Large intestine (tissue), 3 donors: ENCODE results near the gene MDM1. TPM values are rescaled to one million over a fixed set of nuclear protein-coding genes. Genes with fewer than 3 reads are reported as not detected.

Experiments used
- DNase-seq, 2 donors: peaks; one replicate each; pipeline versions ENCODE4 v3.0.0 to v3.0.0-alpha.2; 2013
- H3K27ac ChIP-seq: one replicate; pipeline ENCODE4 v1.5.1; 2013; ENCODE audit warnings: low read length
- H3K27me3 ChIP-seq: 2 replicates; pipeline ENCODE4 v1.6.1; 2013; ENCODE audit warnings: low read length; ENCODE audit not compliant: control insufficient read depth, insufficient read depth
- H3K36me3 ChIP-seq: 2 replicates; pipeline ENCODE4 v1.6.1; 2013; ENCODE audit warnings: low read length; ENCODE audit not compliant: control insufficient read depth, insufficient read depth
- H3K4me1 ChIP-seq: one replicate; pipeline ENCODE4 v1.6.1; 2013; ENCODE audit warnings: low read length; ENCODE audit not compliant: control insufficient read depth, insufficient read depth
- H3K4me3 ChIP-seq: one replicate; pipeline ENCODE4 v1.5.1; 2013; ENCODE audit warnings: low read length
- H3K9me3 ChIP-seq: one replicate; pipeline ENCODE4 v1.6.1; 2013; ENCODE audit warnings: mild to moderate bottlenecking, low read depth, low read length, moderate library complexity; ENCODE audit not compliant: control insufficient read depth
- WGBS: methylation state at CpG from one replicate; pipeline ENCODE4 v1.1.5; 2013; ENCODE audit warnings: low lambda C conversion rate; ENCODE audit not compliant: insufficient coverage; 5-methylcytosine and 5-hydroxymethylcytosine counted together
- polyA plus RNA-seq: library from polyadenylated mRNA; unstranded; fragments of 120-200 nt; gene quantifications from one replicate; pipeline ENCODE4 v1.2.1, GENCODE V29; 2013

The MDM1 gene
- polyA plus RNA-seq, 1 donor, result 20.0 TPM

DNA sequence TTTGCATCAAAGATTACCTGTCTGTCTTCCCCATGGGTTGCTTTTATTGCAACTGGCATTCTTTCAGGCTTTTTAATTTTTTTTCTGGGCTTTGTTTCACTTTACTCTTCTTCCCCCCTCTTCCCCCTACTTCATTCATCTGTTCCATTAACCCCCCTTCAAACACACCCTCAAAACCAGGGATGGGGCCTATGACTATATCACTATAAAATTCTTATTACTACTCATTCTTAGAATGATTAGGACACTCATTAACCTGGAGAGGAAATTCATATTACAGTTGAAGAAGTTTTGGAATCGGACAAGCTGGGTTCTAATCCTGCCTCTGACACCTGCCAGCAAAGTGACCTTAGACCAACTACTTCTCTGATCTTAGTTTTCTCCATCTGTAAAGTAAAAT is 24.8 kb upstream of the MDM1 start:
- Histone ChIP-seq H3K4me1 (peaks cover 4% of the 10 kb centered on the region), H3K9me3 (no peaks in the 10 kb centered on the region), H3K27me3 (no peaks in the 10 kb centered on the region), H3K27ac (no peak overlapping the region), H3K36me3 (no peaks in the 10 kb centered on the region), H3K4me3 (no peak overlapping the region)
- no peak for DNase-seq
- WGBS, result 100% methylated on average over 1 of the region's 1 CpG

DNA sequence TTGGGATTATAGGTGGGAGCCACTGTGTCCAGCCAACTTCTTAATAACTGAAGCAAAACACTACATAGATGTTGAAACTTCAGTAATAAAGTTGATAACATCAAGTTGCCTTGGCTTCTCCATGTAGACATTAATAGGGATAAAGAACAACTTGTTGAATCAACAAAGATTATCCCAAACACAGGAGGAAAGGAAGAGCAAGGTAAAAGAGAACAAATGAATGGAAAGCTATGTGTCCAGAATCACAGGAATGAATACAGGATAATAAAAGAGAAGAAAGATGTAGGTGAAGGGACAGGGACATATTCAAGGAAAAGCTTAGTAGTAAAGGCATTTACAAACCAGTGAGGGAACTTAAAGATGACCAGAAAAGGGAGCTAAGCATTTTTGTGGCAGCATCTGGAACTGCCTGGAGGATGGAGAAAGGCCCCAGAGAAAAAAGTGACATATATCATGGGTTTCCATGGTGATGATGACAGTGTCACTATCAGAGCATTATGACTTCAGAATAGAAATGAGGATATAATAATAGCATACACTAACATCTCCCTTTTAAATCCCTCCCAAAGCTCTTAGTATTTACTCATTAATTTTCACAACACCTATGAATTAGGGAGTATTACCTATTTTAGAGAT is 24.0 kb upstream of the MDM1 start:
- no peaks in the 10 kb centered on the region for H3K36me3 ChIP-seq
- H3K27me3 ChIP-seq, result no peaks in the 10 kb centered on the region
- H3K4me1 ChIP-seq, result peaks cover 4% of the 10 kb centered on the region
- no peak overlapping the region for H3K27ac ChIP-seq
- no peaks in the 10 kb centered on the region for H3K9me3 ChIP-seq
- H3K4me3 ChIP-seq, result no peak overlapping the region
- DNase-seq, result no peak

- no peak for DNase-seq
- WGBS, result 84% methylated on average over 2 of the region's 4 CpGs
- Histone ChIP-seq H3K4me3 (no peak overlapping the region), H3K27ac (no peak overlapping the region), H3K9me3 (no peaks in the 10 kb centered on the region), H3K4me1 (peaks cover 4% of the 10 kb centered on the region), H3K36me3 (no peaks in the 10 kb centered on the region), H3K27me3 (no peaks in the 10 kb centered on the region)
Observed at GRCh38 chr12:68354977-68355541, 22.9 kb upstream of the MDM1 start.

- Histone ChIP-seq H3K4me3 (no peak overlapping the region), H3K27ac (no peak overlapping the region), H3K27me3 (no peaks in the 10 kb centered on the region), H3K9me3 (no peaks in the 10 kb centered on the region), H3K4me1 (no peaks in the 10 kb centered on the region), H3K36me3 (no peaks in the 10 kb centered on the region)
- no CpG with 5 or more reads among the region's 2 CpGs for WGBS
- DNase-seq, result no peak
Observed at GRCh38 chr12:68352067-68352466, 19.9 kb upstream of the MDM1 start.

- 100% methylated on average over 1 of the region's 3 CpGs for WGBS
- Histone ChIP-seq H3K27ac (no peak overlapping the region), H3K27me3 (peaks cover 5% of the 10 kb centered on the region), H3K36me3 (no peaks in the 10 kb centered on the region), H3K4me3 (no peak overlapping the region), H3K9me3 (no peaks in the 10 kb centered on the region), H3K4me1 (no peaks in the 10 kb centered on the region)
- no peak for DNase-seq
Observed at GRCh38 chr12:68350753-68351152, 18.6 kb upstream of the MDM1 start.

GRCh38 chr12:68349921-68350606 is 17.9 kb upstream of the MDM1 start:
- Histone ChIP-seq H3K9me3 (no peaks in the 10 kb centered on the region), H3K4me1 (no peaks in the 10 kb centered on the region), H3K27me3 (peaks cover 5% of the 10 kb centered on the region), H3K27ac (no peak overlapping the region), H3K36me3 (no peaks in the 10 kb centered on the region), H3K4me3 (no peak overlapping the region)
- no CpG with 5 or more reads among the region's 5 CpGs for WGBS
- no peak for DNase-seq

DNA sequence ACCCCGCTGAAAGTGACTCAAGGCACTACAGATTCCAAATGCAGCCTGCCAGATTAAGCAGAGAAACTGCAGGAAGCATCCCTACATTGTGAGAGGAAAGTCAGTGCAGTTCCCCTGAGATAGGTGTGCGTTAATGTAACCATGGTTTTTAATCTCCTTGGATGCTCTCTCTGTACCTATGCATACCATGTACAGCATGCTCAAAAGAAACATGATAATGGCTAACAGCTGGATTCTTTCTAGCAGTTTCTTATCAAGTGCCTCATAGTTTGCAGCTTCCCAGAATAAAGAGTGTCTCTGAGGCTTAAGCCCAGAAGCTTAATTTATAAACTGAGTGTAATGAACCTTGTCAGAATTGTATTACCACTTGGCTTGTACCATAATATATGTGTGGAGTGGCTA is 17.1 kb upstream of the MDM1 start:
- peaks cover 5% of the 10 kb centered on the region for H3K27me3 ChIP-seq
- no peaks in the 10 kb centered on the region for H3K36me3 ChIP-seq
- no peaks in the 10 kb centered on the region for H3K4me1 ChIP-seq
- no peak overlapping the region for H3K4me3 ChIP-seq
- H3K27ac ChIP-seq, result no peak overlapping the region
- no peaks in the 10 kb centered on the region for H3K9me3 ChIP-seq
- no CpG with 5 or more reads among the region's 2 CpGs for WGBS
- DNase-seq, result no peak

GRCh38 chr12:68348419-68348818 is 16.3 kb upstream of the MDM1 start:
- Histone ChIP-seq H3K27me3 (peaks cover 5% of the 10 kb centered on the region), H3K4me3 (no peak overlapping the region), H3K4me1 (no peaks in the 10 kb centered on the region), H3K27ac (no peak overlapping the region), H3K9me3 (no peaks in the 10 kb centered on the region), H3K36me3 (no peaks in the 10 kb centered on the region)
- DNase-seq, result no peak
- WGBS, result no CpG with 5 or more reads among the region's 5 CpGs

DNA sequence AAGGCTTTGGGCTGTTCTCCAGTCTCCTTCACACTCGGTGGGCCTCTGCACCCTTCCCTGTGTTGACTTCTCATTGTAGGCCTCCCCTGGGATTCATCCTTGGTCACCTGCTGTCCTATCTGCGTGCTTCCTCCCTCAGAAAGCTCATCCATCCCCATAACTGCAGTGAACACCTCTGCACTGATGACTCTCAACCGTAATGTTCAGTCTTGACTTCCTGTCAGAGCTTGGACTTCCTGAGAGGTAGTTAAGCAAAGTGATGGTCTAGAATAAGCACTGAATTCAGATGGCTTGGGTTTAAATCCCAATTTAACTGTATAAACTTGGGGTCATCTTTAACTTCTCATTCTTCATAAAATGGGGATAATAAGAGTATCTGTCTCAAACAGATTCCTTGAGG is 13.6 kb upstream of the MDM1 start:
- DNase-seq, result no peak
- H3K27me3 ChIP-seq, result peaks cover 5% of the 10 kb centered on the region
- no peak overlapping the region for H3K4me3 ChIP-seq
- WGBS, result no CpG with 5 or more reads among the region's 3 CpGs
- no peaks in the 10 kb centered on the region for H3K36me3 ChIP-seq
- H3K4me1 ChIP-seq, result no peaks in the 10 kb centered on the region
- H3K9me3 ChIP-seq, result no peaks in the 10 kb centered on the region
- H3K27ac ChIP-seq, result no peak overlapping the region

DNA sequence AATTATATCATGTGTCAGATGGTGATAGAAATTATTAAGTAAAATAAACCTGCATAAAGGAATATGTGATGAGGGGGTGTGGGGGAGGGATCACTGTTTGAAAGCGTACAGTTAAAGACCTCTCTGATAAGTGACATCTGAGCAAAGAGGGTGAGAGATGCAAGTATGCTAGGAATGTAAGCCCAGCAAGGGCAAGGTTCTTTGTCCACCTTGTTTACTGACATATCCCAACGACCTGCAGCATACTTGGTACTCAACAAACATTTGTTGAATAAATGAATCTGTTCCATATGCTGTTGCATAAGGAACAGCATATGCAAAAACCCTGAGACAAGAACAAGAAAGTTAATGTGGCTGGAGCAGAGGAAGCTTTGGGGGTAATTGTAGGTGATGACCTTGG is 12.0 kb upstream of the MDM1 start:
- Histone ChIP-seq H3K4me3 (no peak overlapping the region), H3K27me3 (peaks cover 8% of the 10 kb centered on the region), H3K36me3 (no peaks in the 10 kb centered on the region), H3K4me1 (no peaks in the 10 kb centered on the region), H3K9me3 (no peaks in the 10 kb centered on the region), H3K27ac (no peak overlapping the region)
- whole genome bisulfite sequencing, result no CpG with 5 or more reads among the region's 2 CpGs
- DNase-seq, result no peak

DNA sequence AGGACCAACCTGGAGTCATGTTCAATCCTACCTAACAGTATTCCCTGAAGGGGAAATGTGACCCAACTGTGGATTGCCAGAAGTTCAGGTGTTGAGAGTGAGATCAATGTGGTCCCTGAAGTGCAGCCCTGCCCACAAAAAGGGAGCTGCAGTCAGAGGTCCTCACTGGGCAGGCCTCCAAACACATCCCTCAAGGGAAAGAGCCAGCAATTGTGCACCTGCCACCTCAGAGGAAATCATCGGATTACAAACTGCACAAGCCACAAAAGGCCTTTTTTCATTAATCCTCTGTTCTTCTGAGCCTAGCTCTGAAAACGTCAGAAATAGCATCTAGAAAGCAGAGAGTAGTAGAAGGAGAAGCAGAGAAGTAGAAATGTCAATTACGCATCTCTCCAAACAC is 10.8 kb upstream of the MDM1 start:
- Histone ChIP-seq H3K27ac (no peak overlapping the region), H3K27me3 (peaks cover 8% of the 10 kb centered on the region), H3K36me3 (no peaks in the 10 kb centered on the region), H3K4me1 (no peaks in the 10 kb centered on the region), H3K4me3 (no peak overlapping the region), H3K9me3 (no peaks in the 10 kb centered on the region)
- WGBS, result 81% methylated on average over 2 of the region's 3 CpGs
- DNase-seq, result no peak
